WTC11 (cell line): Measurements from ENCODE around the gene TRIM38. TPM values are rescaled to one million over a fixed set of nuclear protein-coding genes. Genes with fewer than 3 reads are reported as not detected.

Source experiments
- ATAC-seq: fragments of 200-7000 bp; cut with Tn5 transposase; 2 replicates; pipeline ENCODE4 v1.10.0; 2021; ENCODE audit warnings: mild to moderate bottlenecking, moderate library complexity
- CTCF ChIA-PET: fragments of 300-600 bp; sonication (Branson Sonifier 250); formaldehyde crosslinking; loops from one replicate; lab custom pipeline; 2021; ENCODE audit warnings: antibody characterized with exemption; lab: Charles Lee
- POLR2A ChIA-PET: fragments of 350-600 bp; sonication (Branson Sonifier 250); formaldehyde crosslinking; loops from one replicate; lab custom pipeline; 2021; ENCODE audit warnings: antibody characterized with exemption; lab: Charles Lee
- DNase-seq: peaks from one replicate; pipeline ENCODE4 v3.0.0; 2021; ENCODE audit warnings: low spot score
- H3K27ac Mint-ChIP-seq: 2 replicates; pipeline ENCODE4 v1.8.0; 2021; ENCODE audit warnings: mixed read lengths
- H3K27me3 Mint-ChIP-seq: 2 replicates; pipeline ENCODE4 v1.8.0; 2021; ENCODE audit warnings: low read depth, mild to moderate bottlenecking, moderate library complexity, mixed read lengths
- H3K36me3 Mint-ChIP-seq: 2 replicates; pipeline ENCODE4 v1.8.0; 2021; ENCODE audit warnings: mixed read lengths
- H3K4me1 Mint-ChIP-seq: 2 replicates; pipeline ENCODE4 v1.8.0; 2022; ENCODE audit warnings: mixed read lengths
- H3K4me3 Mint-ChIP-seq: 2 replicates; pipeline ENCODE4 v1.8.0; 2021; ENCODE audit warnings: mild to moderate bottlenecking, moderate library complexity, mixed read lengths
- H3K9me3 Mint-ChIP-seq: 2 replicates; pipeline ENCODE4 v1.8.0; 2021; ENCODE audit warnings: mixed read lengths
- CBFB ChIP-seq: sonication (generic); formaldehyde crosslinking; IDR thresholded peaks from 2 replicates; pipeline ENCODE4 v1.8.1; 2022; ENCODE audit warnings: mild to moderate bottlenecking, low read depth, missing genetic modification reagents
- EMX1 ChIP-seq: fragments of 250-450 bp; sonication (Bioruptor Pico); IDR thresholded peaks from 2 replicates; pipeline ENCODE4 v1.8.0; 2021; ENCODE audit warnings: mild to moderate bottlenecking
- ESRRA ChIP-seq: sonication (generic); formaldehyde crosslinking; IDR thresholded peaks from 2 replicates; pipeline ENCODE4 v1.8.1; 2022; ENCODE audit warnings: mild to moderate bottlenecking, missing genetic modification reagents, borderline replicate concordance
- FOXK1 ChIP-seq: sonication (generic); formaldehyde crosslinking; IDR thresholded peaks from 2 replicates; pipeline ENCODE4 v1.8.0; 2022; ENCODE audit warnings: mild to moderate bottlenecking, moderate library complexity, missing genetic modification reagents
- GABPB1 ChIP-seq: sonication (generic); formaldehyde crosslinking; IDR thresholded peaks from 2 replicates; pipeline ENCODE4 v1.8.1; 2023; ENCODE audit warnings: mild to moderate bottlenecking, missing genetic modification reagents
- MXD4 ChIP-seq: fragments of 250-450 bp; sonication (Bioruptor Pico); IDR thresholded peaks from 2 replicates; pipeline ENCODE4 v1.8.0; 2021; ENCODE audit warnings: mild to moderate bottlenecking, moderate library complexity, borderline replicate concordance
- NR2C2 ChIP-seq: sonication (generic); formaldehyde crosslinking; IDR thresholded peaks from 2 replicates; pipeline ENCODE4 v1.8.0; 2022; ENCODE audit warnings: mild to moderate bottlenecking, missing genetic modification reagents
- SOX15 ChIP-seq: fragments of 250-450 bp; sonication (Bioruptor Pico); IDR thresholded peaks from 2 replicates; pipeline ENCODE4 v1.9.0; 2021; ENCODE audit warnings: mild to moderate bottlenecking
- SP1 ChIP-seq: sonication (generic); formaldehyde crosslinking; conservative IDR thresholded peaks from 2 replicates; pipeline ENCODE4 v1.8.1; 2022; ENCODE audit warnings: missing genetic modification reagents
- TCF7 ChIP-seq: sonication (generic); formaldehyde crosslinking; IDR thresholded peaks from 2 replicates; pipeline ENCODE4 v1.8.0; 2022; ENCODE audit warnings: mild to moderate bottlenecking, low read depth, missing genetic modification reagents, moderate library complexity
- ZNF232 ChIP-seq: sonication (generic); formaldehyde crosslinking; IDR thresholded peaks from 2 replicates; pipeline ENCODE4 v1.8.0; 2022; ENCODE audit warnings: mild to moderate bottlenecking, missing genetic modification reagents
- total RNA-seq: library from RNA; stranded (reverse); gene quantifications from 3 replicates; pipeline ENCODE4 v1.2.3, GENCODE V29; 2021
- TF ChIP-seq, protein P1 (sequence below): sonication (generic); formaldehyde crosslinking; IDR thresholded peaks from 2 replicates; pipeline ENCODE4 v1.8.0; 2022; ENCODE audit warnings: missing genetic modification reagents
- TF ChIP-seq, protein P2 (sequence below): sonication (generic); formaldehyde crosslinking; IDR thresholded peaks from 2 replicates; pipeline ENCODE4 v1.8.1; 2023; ENCODE audit warnings: mild to moderate bottlenecking, moderate library complexity, missing genetic modification reagents
- TF ChIP-seq, protein P3 (sequence below): sonication (generic); formaldehyde crosslinking; IDR thresholded peaks from 2 replicates; pipeline ENCODE4 v1.8.0; 2022; ENCODE audit warnings: mild to moderate bottlenecking, missing genetic modification reagents
- TF ChIP-seq, protein P4 (sequence below): sonication (generic); formaldehyde crosslinking; conservative IDR thresholded peaks from 2 replicates; pipeline ENCODE4 v1.8.1; 2023; ENCODE audit warnings: mild to moderate bottlenecking, low read depth, missing genetic modification reagents, moderate library complexity
- TF ChIP-seq, protein P5 (sequence below): fragments of 250-450 bp; sonication (Bioruptor Pico); IDR thresholded peaks from 2 replicates; pipeline ENCODE4 v2.1.2; 2022; ENCODE audit warnings: mild to moderate bottlenecking, moderate library complexity
- TF ChIP-seq, protein P6 (sequence below): sonication (generic); formaldehyde crosslinking; IDR thresholded peaks from 2 replicates; pipeline ENCODE4 v1.8.1; 2022; ENCODE audit warnings: mild to moderate bottlenecking, moderate library complexity, missing genetic modification reagents
- TF ChIP-seq, protein P7 (sequence below): sonication (generic); formaldehyde crosslinking; IDR thresholded peaks from 2 replicates; pipeline ENCODE4 v1.8.1; 2022; ENCODE audit warnings: mild to moderate bottlenecking, missing genetic modification reagents, moderate library complexity, borderline replicate concordance
- TF ChIP-seq, protein P8 (sequence below): fragments of 200-600 bp; IDR thresholded peaks from 2 replicates; pipeline ENCODE4 v1.8.0; 2022; ENCODE audit warnings: antibody characterized with exemption

TRIM38 gene
- total RNA-seq, 1 experiment from 2014 or later: 1.6 TPM

DNA sequence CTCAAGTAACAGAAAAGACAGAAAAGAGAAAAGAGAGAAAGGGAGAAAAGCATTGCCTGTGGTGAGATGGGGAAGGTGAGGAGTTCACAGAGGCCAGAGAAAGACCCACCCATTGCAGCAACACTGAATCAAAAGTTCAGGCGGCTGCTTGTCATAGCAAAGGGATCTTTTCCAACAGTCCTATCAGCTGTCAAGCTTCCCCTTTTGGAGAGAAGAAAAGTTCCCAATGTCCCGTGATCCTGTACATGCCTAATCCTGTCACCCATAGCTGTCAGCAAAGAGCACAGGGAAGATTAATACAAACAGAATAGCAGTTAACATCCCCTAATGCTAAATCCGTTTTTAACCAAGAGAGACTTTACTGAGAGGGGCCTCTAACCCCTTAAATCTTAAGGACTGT lies 8.9 kb upstream of the TRIM38 start (continued):
- TF ChIP-seq, protein P1, sequence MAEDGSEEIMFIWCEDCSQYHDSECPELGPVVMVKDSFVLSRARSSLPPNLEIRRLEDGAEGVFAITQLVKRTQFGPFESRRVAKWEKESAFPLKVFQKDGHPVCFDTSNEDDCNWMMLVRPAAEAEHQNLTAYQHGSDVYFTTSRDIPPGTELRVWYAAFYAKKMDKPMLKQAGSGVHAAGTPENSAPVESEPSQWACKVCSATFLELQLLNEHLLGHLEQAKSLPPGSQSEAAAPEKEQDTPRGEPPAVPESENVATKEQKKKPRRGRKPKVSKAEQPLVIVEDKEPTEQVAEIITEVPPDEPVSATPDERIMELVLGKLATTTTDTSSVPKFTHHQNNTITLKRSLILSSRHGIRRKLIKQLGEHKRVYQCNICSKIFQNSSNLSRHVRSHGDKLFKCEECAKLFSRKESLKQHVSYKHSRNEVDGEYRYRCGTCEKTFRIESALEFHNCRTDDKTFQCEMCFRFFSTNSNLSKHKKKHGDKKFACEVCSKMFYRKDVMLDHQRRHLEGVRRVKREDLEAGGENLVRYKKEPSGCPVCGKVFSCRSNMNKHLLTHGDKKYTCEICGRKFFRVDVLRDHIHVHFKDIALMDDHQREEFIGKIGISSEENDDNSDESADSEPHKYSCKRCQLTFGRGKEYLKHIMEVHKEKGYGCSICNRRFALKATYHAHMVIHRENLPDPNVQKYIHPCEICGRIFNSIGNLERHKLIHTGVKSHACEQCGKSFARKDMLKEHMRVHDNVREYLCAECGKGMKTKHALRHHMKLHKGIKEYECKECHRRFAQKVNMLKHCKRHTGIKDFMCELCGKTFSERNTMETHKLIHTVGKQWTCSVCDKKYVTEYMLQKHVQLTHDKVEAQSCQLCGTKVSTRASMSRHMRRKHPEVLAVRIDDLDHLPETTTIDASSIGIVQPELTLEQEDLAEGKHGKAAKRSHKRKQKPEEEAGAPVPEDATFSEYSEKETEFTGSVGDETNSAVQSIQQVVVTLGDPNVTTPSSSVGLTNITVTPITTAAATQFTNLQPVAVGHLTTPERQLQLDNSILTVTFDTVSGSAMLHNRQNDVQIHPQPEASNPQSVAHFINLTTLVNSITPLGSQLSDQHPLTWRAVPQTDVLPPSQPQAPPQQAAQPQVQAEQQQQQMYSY (CRISPR knock-in tag): no peak
- TF ChIP-seq, protein P2, sequence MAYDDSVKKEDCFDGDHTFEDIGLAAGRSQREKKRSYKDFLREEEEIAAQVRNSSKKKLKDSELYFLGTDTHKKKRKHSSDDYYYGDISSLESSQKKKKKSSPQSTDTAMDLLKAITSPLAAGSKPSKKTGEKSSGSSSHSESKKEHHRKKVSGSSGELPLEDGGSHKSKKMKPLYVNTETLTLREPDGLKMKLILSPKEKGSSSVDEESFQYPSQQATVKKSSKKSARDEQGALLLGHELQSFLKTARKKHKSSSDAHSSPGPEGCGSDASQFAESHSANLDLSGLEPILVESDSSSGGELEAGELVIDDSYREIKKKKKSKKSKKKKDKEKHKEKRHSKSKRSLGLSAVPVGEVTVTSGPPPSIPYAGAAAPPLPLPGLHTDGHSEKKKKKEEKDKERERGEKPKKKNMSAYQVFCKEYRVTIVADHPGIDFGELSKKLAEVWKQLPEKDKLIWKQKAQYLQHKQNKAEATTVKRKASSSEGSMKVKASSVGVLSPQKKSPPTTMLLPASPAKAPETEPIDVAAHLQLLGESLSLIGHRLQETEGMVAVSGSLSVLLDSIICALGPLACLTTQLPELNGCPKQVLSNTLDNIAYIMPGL (CRISPR knock-in tag): no peak
- TF ChIP-seq ZNF232 (CRISPR knock-in tag): no peak

DNA sequence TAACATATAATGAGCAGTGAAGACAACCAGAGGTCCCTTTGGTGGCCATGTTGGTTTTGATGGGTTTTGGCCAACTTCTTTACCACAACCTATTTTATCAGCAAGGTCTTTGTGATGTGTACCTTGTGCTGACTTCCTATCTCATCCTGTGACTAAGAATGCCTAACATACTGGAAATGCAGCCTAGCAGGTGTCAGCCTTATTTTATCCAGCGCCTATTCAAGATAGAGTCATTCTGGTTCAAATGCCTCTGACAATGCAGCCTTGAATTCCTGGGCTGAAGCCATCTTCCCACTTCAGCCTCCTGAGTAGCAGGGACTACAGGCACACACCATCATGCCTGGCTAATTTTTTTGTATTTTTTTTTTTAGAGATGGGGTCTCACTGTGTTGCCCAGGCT lies 7.8 kb upstream of the TRIM38 start:
- ChIA-PET CTCF (no interaction called here), POLR2A (no interaction called here)
- peaks cover 23% of the 10 kb centered on the region for H3K9me3 Mint-ChIP-seq
- H3K36me3 Mint-ChIP-seq: peaks cover 18% of the 10 kb centered on the region
- H3K27me3 Mint-ChIP-seq: peaks cover 5% of the 10 kb centered on the region; the same call in 1 of the 2 replicates
- H3K27ac Mint-ChIP-seq: no peak overlapping the region
- peaks cover 5% of the 10 kb centered on the region for H3K4me1 Mint-ChIP-seq
- TF ChIP-seq ESRRA (CRISPR knock-in tag) (no peak), CBFB (CRISPR knock-in tag) (no peak), SOX15 (no peak)
- TF ChIP-seq, protein P3, sequence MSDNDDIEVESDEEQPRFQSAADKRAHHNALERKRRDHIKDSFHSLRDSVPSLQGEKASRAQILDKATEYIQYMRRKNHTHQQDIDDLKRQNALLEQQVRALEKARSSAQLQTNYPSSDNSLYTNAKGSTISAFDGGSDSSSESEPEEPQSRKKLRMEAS (CRISPR knock-in tag): no peak
- no peak for ATAC-seq
- H3K4me3 Mint-ChIP-seq: no peak overlapping the region
- no peak for DNase-seq

DNA sequence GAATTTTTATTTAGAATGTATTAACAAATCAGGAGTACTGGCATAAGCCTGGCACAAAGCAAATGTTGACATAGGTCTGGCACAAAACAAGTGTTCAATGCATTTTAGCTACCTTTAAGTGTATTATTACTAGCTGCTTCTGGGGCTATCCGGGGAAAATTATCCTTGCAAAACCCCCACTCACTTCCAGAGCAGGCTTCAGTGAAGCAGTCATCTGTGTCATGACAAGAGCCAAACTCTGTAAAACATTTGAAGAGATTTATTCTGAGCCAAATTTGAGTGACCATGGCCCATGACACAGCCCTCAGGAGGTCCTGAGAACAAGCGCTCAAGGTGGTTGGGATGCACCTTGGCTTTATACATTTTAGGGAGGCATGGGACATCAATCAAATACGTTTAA lies 6.4 kb upstream of the TRIM38 start:
- H3K4me1 Mint-ChIP-seq: peaks cover 5% of the 10 kb centered on the region
- H3K27me3 Mint-ChIP-seq: peaks cover 11% of the 10 kb centered on the region
- ChIA-PET CTCF (no interaction called here), POLR2A (no interaction called here)
- H3K9me3 Mint-ChIP-seq: peaks cover 37% of the 10 kb centered on the region
- H3K4me3 Mint-ChIP-seq: no peak overlapping the region
- DNase-seq: no peak
- H3K36me3 Mint-ChIP-seq: peaks cover 29% of the 10 kb centered on the region
- no peak overlapping the region for H3K27ac Mint-ChIP-seq
- ATAC-seq: no peak
- no peak for TF ChIP-seq MXD4 (CRISPR knock-in tag)
- TF ChIP-seq, protein P4, sequence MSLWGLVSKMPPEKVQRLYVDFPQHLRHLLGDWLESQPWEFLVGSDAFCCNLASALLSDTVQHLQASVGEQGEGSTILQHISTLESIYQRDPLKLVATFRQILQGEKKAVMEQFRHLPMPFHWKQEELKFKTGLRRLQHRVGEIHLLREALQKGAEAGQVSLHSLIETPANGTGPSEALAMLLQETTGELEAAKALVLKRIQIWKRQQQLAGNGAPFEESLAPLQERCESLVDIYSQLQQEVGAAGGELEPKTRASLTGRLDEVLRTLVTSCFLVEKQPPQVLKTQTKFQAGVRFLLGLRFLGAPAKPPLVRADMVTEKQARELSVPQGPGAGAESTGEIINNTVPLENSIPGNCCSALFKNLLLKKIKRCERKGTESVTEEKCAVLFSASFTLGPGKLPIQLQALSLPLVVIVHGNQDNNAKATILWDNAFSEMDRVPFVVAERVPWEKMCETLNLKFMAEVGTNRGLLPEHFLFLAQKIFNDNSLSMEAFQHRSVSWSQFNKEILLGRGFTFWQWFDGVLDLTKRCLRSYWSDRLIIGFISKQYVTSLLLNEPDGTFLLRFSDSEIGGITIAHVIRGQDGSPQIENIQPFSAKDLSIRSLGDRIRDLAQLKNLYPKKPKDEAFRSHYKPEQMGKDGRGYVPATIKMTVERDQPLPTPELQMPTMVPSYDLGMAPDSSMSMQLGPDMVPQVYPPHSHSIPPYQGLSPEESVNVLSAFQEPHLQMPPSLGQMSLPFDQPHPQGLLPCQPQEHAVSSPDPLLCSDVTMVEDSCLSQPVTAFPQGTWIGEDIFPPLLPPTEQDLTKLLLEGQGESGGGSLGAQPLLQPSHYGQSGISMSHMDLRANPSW: no peak
- no peak for TF ChIP-seq EMX1 (CRISPR knock-in tag)
- TF ChIP-seq, protein P5, sequence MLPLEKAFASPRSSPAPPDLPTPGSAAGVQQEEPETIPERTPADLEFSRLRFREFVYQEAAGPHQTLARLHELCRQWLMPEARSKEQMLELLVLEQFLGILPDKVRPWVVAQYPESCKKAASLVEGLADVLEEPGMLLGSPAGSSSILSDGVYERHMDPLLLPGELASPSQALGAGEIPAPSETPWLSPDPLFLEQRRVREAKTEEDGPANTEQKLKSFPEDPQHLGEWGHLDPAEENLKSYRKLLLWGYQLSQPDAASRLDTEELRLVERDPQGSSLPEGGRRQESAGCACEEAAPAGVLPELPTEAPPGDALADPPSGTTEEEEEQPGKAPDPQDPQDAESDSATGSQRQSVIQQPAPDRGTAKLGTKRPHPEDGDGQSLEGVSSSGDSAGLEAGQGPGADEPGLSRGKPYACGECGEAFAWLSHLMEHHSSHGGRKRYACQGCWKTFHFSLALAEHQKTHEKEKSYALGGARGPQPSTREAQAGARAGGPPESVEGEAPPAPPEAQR (CRISPR knock-in tag): no peak
- TF ChIP-seq, protein P6, sequence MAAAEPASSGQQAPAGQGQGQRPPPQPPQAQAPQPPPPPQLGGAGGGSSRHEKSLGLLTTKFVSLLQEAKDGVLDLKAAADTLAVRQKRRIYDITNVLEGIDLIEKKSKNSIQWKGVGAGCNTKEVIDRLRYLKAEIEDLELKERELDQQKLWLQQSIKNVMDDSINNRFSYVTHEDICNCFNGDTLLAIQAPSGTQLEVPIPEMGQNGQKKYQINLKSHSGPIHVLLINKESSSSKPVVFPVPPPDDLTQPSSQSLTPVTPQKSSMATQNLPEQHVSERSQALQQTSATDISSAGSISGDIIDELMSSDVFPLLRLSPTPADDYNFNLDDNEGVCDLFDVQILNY (CRISPR knock-in tag): no peak
- TF ChIP-seq TCF7 (CRISPR knock-in tag): no peak
- TF ChIP-seq GABPB1: no peak
- TF ChIP-seq SP1 (CRISPR knock-in tag): no peak
- no peak for TF ChIP-seq FOXK1 (CRISPR knock-in tag)
- TF ChIP-seq ZNF232 (CRISPR knock-in tag): no peak
- TF ChIP-seq NR2C2 (CRISPR knock-in tag): no peak
- TF ChIP-seq, protein P7, sequence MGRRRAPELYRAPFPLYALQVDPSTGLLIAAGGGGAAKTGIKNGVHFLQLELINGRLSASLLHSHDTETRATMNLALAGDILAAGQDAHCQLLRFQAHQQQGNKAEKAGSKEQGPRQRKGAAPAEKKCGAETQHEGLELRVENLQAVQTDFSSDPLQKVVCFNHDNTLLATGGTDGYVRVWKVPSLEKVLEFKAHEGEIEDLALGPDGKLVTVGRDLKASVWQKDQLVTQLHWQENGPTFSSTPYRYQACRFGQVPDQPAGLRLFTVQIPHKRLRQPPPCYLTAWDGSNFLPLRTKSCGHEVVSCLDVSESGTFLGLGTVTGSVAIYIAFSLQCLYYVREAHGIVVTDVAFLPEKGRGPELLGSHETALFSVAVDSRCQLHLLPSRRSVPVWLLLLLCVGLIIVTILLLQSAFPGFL: no peak
- TF ChIP-seq, protein P8, sequence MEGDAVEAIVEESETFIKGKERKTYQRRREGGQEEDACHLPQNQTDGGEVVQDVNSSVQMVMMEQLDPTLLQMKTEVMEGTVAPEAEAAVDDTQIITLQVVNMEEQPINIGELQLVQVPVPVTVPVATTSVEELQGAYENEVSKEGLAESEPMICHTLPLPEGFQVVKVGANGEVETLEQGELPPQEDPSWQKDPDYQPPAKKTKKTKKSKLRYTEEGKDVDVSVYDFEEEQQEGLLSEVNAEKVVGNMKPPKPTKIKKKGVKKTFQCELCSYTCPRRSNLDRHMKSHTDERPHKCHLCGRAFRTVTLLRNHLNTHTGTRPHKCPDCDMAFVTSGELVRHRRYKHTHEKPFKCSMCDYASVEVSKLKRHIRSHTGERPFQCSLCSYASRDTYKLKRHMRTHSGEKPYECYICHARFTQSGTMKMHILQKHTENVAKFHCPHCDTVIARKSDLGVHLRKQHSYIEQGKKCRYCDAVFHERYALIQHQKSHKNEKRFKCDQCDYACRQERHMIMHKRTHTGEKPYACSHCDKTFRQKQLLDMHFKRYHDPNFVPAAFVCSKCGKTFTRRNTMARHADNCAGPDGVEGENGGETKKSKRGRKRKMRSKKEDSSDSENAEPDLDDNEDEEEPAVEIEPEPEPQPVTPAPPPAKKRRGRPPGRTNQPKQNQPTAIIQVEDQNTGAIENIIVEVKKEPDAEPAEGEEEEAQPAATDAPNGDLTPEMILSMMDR: no peak
